AG04450 (cell line): ENCODE data around the gene ZNF516. TPM values are rescaled to one million over a fixed set of nuclear protein-coding genes. Genes with fewer than 3 reads are reported as not detected.

Experiments used
- CTCF ChIA-PET: fragments of 300-600, 350-600 bp; formaldehyde crosslinking; extraction: SDS; loops from one replicate; lab custom pipeline; 2022; ENCODE audit warnings: antibody characterized with exemption, inconsistent platforms; lab: Charles Lee
- POLR2A ChIA-PET: fragments of 350-600 bp; formaldehyde crosslinking; extraction: SDS; loops from one replicate; lab custom pipeline; 2021; ENCODE audit warnings: antibody characterized with exemption, inconsistent platforms; lab: Yijun Ruan, JAX
- DNase-seq: peaks from one replicate; pipeline ENCODE4 v3.0.0-alpha.2; 2011; ENCODE audit warnings: low read depth, low spot score
- H3K27ac ChIP-seq: one replicate; pipeline ENCODE4 v1.5.1; 2012; ENCODE audit warnings: low read depth, low read length, control low read depth
- H3K27me3 ChIP-seq: one replicate; pipeline ENCODE4 v1.6.0; 2012; ENCODE audit warnings: low read length; ENCODE audit not compliant: control insufficient read depth, insufficient read depth
- H3K4me3 ChIP-seq: 2 replicates; pipeline ENCODE4 v1.5.1; 2011; ENCODE audit warnings: mild to moderate bottlenecking, low read depth, low read length, control low read depth
- H3K9me3 ChIP-seq: 2 replicates; pipeline ENCODE4 v1.5.1; 2012; ENCODE audit warnings: low read length; ENCODE audit not compliant: control insufficient read depth, insufficient read depth
- polyA plus RNA-seq: library from polyadenylated mRNA; depleted of rRNA; stranded (reverse); fragments of >200 nt; gene quantifications from 2 replicates; pipeline ENCODE4 v1.2.3, GENCODE V29; 2011
- TF ChIP-seq, protein P1 (sequence below): IDR thresholded peaks from 2 replicates; pipeline ENCODE4 v1.5.1; 2011; ENCODE audit warnings: low read depth, low read length, control low read depth, inconsistent platforms

ZNF516 gene
- polyA plus RNA-seq, 1 experiment: 15.5 TPM

DNA sequence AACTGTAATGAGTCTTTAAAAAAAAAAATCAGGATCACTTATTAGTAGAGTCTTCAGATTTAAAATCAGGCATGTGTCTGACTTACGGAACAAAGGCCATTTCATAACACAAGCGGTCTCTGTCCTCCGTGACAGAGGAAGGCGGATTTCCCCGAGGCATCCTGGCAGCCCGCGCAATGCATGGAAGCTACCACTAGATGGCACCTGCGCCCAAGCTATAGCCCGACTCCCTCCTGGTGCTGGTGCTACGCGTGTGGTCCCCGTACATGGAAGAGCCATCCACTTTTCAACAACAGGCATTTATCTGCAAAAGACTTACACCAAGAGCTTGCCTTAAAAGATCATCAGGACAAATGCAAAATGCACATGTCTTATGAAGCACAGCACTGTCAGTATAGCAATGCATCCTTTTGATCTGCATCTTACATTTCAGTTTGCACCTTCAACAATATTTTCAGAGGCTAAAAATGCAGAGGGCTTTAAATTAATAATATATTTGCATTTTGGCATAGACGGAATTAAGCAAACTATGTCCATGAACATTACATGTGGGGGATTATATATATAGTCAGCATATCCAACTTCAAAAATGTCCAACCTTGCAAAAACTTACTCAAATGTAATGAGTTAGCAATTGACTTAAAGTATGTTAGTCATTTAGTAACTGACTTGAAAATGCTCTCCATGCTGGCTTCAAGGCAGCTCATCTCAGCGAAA, 96.0 kb downstream of the ZNF516 start:
- ChIA-PET CTCF (interaction anchor here (0.6 to 5.6 kb wide), 45 partner anchors 9 to 403 kb away, joined by 3 to 94 read pairs (median 5); no protein-coding TSS in a partner anchor), POLR2A (interaction anchor here (1.2 kb wide), 1 partner anchor 89 kb away, joined by 3 read pairs; no protein-coding TSS in a partner anchor)
- no peak overlapping the region for H3K4me3 ChIP-seq
- H3K27me3 ChIP-seq: no peaks in the 10 kb centered on the region
- peak; percentile 49 for DNase-seq
- H3K27ac ChIP-seq: no peak overlapping the region
- no peaks in the 10 kb centered on the region for H3K9me3 ChIP-seq
- TF ChIP-seq, protein P1, sequence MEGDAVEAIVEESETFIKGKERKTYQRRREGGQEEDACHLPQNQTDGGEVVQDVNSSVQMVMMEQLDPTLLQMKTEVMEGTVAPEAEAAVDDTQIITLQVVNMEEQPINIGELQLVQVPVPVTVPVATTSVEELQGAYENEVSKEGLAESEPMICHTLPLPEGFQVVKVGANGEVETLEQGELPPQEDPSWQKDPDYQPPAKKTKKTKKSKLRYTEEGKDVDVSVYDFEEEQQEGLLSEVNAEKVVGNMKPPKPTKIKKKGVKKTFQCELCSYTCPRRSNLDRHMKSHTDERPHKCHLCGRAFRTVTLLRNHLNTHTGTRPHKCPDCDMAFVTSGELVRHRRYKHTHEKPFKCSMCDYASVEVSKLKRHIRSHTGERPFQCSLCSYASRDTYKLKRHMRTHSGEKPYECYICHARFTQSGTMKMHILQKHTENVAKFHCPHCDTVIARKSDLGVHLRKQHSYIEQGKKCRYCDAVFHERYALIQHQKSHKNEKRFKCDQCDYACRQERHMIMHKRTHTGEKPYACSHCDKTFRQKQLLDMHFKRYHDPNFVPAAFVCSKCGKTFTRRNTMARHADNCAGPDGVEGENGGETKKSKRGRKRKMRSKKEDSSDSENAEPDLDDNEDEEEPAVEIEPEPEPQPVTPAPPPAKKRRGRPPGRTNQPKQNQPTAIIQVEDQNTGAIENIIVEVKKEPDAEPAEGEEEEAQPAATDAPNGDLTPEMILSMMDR: peak; percentile 99

DNA sequence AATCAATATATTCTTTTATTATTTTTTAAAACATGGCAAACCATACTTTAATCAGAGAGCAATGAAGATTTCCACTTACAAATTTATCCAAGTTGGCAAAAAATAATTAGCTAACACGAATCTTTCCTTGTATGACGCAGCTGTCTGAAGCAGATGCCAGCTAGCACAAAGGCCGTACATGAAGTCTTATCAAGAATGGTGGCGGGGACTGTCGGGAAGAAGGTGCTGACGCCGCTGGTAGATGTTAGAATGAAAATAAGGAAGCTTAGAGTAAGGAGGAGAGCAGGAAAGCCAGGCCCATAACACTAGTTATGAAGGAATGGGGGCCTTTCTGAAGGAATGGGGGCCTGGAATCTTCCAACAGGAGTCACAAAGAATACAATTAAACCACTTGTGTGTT, 96.7 kb downstream of the ZNF516 start:
- Histone ChIP-seq H3K27ac (no peak overlapping the region), H3K4me3 (no peak overlapping the region), H3K27me3 (no peaks in the 10 kb centered on the region), H3K9me3 (no peaks in the 10 kb centered on the region)
- no peak for DNase-seq
- TF ChIP-seq, protein P1: no peak
- ChIA-PET POLR2A (interaction anchor here (1.2 kb wide), 1 partner anchor 90 kb away, joined by 3 read pairs; no protein-coding TSS in a partner anchor), CTCF (interaction anchor here (0.8 to 5.6 kb wide), 36 partner anchors 8 to 404 kb away, joined by 3 to 94 read pairs (median 6); no protein-coding TSS in a partner anchor)

DNA sequence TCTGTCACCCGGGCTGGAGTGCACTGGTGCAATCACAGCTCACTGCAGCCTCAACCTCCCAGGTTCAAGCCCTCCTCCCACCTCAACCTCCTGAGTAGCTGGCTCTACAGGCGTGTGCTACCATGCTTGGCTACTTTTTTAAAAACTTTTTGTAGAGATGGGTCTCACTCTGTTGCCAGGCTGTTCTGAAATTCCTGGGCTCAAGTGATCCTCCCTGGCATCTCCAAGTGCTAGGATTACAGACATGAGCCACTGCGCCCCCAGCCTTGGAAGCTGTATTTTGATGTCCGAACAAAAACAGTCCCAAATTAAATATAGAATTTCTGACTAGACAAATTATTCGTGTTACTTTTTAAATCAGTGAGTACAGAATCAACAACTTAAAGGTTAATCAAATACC, 97.4 kb downstream of the ZNF516 start:
- CTCF ChIA-PET: interaction anchor here (1.0 to 5.6 kb wide), 14 partner anchors 11 to 405 kb away, joined by 3 to 94 read pairs (median 8); no protein-coding TSS in a partner anchor
- no peak for DNase-seq
- TF ChIP-seq, protein P1: no peak
- H3K9me3 ChIP-seq: no peaks in the 10 kb centered on the region
- H3K27me3 ChIP-seq: no peaks in the 10 kb centered on the region
- H3K27ac ChIP-seq: no peak overlapping the region
- no peak overlapping the region for H3K4me3 ChIP-seq
- POLR2A ChIA-PET: interaction anchor here (0.6 kb wide), 1 partner anchor 8 kb away, joined by 5 read pairs; no protein-coding TSS in a partner anchor

DNA sequence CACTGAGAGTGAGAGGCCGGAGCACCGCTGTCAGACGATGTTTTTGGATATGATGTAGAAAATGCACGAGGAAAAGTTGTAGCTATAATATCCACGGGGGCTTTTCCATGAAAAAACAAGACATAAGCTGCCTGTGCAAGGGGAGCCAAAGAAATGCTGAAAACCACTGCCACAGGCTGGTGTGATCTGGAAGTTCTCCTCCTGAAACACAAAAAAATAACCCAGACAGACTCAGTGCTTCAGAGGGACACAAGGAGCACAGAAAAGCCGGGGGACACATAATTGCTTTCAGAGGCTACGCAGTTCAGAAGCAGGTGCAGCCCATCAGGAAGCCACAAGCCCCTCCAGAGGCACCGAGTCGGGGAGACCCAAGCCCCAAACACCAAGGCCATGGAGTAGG, 98.2 kb downstream of the ZNF516 start:
- H3K27me3 ChIP-seq: no peaks in the 10 kb centered on the region
- CTCF ChIA-PET: interaction anchor here (1.2 to 5.6 kb wide), 3 partner anchors 14 to 312 kb away, joined by 3 to 94 read pairs (median 69); no protein-coding TSS in a partner anchor
- TF ChIP-seq, protein P1: no peak
- no peaks in the 10 kb centered on the region; the same call in 1 of the 2 replicates for H3K9me3 ChIP-seq
- H3K27ac ChIP-seq: no peak overlapping the region
- POLR2A ChIA-PET: interaction anchor here (0.5 kb wide), 1 partner anchor 90 kb away, joined by 3 read pairs; no protein-coding TSS in a partner anchor
- DNase-seq: no peak
- H3K4me3 ChIP-seq: no peak overlapping the region

DNA sequence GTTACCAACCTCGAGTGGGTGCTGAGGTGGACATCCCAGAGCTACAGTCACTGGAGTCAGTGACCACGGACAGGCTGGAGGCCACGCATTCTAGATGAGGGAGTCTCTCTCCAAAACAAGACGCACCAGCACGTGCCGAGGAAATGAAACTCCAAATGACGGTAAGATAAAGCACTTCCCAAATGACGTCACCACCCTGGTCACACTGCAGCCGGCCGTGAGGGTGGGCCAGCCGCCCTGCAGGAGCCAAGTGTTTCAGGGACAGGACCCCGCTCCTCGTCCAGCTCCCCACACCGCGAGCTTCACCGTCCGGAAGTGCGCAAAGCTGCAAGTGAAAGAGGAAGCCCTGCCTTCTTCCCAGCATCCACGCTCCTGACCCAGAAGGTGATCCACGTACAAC, 99.4 kb downstream of the ZNF516 start:
- POLR2A ChIA-PET: no interaction called here
- H3K4me3 ChIP-seq: no peak overlapping the region
- H3K27ac ChIP-seq: no peak overlapping the region
- CTCF ChIA-PET: interaction anchor here (1.4 to 5.3 kb wide), 2 partner anchors 293 to 321 kb away, joined by 3 to 69 read pairs; no protein-coding TSS in a partner anchor
- H3K9me3 ChIP-seq: no peaks in the 10 kb centered on the region; the same call in 1 of the 2 replicates
- H3K27me3 ChIP-seq: no peaks in the 10 kb centered on the region
- DNase-seq: no peak
- TF ChIP-seq, protein P1: no peak
